ENCODE measurements around the gene CYBA. TPM values are rescaled to one million over a fixed set of nuclear protein-coding genes. Genes with fewer than 3 reads are reported as not detected.
"Not testable (repeated sequence)": the region's sequence is repeated elsewhere in the genome, so short reads cannot be mapped to it uniquely, and the experiment has no call there.

Gene CYBA
- total RNA-seq, 2 experiments from 2014 or later: 262 to 265 TPM

DNA sequence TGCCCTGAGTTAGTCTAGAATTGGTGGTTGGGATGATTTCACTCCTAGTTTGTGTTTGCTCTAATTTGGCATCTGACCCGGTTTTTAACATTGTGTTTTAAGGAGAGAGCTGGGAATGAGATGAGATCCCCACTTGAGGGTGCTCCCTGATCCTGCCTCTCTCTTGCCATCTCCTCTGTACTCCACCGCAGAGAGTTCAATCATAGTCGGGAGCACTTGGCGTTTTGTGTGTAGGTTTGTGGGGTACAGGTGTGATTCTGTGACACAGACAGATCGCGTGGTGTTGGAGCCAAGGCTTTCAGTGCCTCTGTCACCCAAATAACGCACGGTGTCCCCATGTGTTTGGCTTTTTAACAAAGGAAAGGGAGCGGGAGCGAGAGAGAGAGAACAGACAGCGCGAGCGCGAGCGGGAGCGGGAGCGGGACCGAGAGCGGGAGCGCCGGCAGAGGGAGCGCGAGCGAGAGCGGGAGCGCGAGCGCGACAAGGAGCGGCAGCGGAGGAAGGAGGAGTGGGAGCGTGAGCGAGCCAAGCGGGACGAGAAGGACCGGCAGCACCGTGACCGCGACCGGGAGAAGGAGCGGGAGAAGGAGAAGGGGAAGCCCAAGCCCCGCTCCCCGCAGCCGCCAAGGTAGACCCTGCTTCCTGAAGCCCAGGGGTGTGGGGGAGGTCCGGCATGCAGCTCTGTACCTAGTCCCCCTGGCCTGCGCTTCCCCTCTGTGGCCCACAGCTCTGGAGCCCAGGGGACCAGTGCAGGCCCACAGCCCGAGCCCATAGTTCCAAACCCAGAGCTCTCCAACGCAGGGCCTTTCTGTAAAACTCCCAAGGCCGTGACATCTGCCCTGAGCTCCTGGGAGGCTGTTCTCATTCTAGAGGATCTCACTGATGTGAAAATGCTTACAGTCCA, 39.7 kb downstream of the CYBA start:
- peaks cover under 1% of the 10 kb centered on the region for H3K4me1 Mint-ChIP-seq (ENCODE audit: low read depth)
- POLR2A ChIA-PET: no interaction called here
- no peaks in the 10 kb centered on the region for H3K9me3 Mint-ChIP-seq
- no peak overlapping the region for H3K27ac Mint-ChIP-seq
- peaks cover 19% of the 10 kb centered on the region for H3K36me3 Mint-ChIP-seq
- CTCF ChIA-PET: no interaction called here
- no peaks in the 10 kb centered on the region for H3K27me3 Mint-ChIP-seq
- intact Hi-C loops (cut with micrococcal nuclease): no loop called here
- DNase-seq: no peak
- no peak overlapping the region for H3K4me3 Mint-ChIP-seq

DNA sequence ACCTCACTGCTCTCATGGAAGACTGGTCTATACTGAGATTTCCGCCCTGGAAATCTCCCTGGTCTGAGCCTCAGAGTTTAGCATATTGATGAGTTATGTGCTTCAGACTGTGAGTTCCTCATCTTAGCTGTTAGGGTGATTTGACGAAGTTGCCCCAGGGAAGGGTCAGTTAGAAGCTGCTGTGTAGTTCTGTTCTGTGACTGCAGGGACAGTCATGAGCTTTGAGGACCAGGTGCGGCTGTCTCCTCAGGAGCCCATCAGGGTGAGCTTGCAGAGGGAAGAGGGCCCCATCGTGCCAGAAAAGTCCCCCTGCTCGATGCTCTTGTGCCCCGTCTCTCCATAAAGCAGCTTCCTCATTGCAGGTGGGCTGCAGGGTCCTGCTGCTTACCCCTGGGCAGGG, 40.8 kb downstream of the CYBA start:
- DNase-seq: no peak
- Mint-ChIP-seq H3K4me1 (ENCODE audit: low read depth) (no peaks in the 10 kb centered on the region), H3K9me3 (no peaks in the 10 kb centered on the region), H3K27ac (no peak overlapping the region), H3K27me3 (no peaks in the 10 kb centered on the region), H3K36me3 (peaks cover 19% of the 10 kb centered on the region), H3K4me3 (no peak overlapping the region)
- CTCF ChIA-PET: interaction anchor here (1.2 kb wide), 1 partner anchor 172 kb away, joined by 3 read pairs; no protein-coding TSS in a partner anchor
- POLR2A ChIA-PET: no interaction called here
- intact Hi-C loops (cut with micrococcal nuclease): no loop called here

DNA sequence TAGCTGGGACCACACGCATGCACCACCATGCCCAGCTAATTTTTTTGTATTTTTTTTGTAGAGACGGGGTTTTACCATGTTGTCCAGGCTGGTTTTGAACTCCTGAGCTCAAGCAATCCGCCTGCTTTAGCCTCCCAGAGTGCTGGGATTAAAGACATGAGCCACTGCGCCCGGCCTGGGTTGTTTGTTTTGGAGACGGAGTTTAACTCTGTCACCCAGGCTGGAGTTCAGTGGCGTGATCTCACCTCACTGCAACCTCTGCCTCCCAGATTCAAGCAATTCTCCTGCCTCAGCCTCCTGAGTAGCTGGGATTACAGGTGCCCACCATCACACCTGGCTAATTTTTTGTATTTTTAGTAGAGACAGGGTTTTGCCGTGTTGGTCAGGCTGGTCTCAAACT, 41.4 kb downstream of the CYBA start:
- POLR2A ChIA-PET; intact Hi-C loops (cut with micrococcal nuclease): not testable (repeated sequence)

DNA sequence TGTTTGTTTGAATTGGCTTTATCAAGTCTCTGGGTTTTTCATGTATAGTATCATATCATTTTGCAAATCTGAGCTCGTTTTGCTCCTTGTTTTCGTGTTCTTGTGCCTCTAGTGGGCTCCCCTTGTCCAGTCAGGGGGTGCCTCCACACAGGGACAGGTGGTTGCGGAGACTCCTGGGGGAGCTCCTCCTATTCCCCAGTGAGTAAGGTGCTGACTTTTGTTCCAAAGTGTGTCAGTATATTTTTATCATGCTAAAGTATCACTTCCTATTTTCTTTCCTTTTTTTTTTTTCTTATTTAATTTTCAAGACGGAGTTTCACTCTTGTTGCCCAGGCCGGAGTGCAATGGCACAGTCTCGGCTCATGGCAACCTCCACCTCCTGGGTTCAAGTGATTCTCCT, 42.8 kb downstream of the CYBA start:
- intact Hi-C loops (cut with micrococcal nuclease): no loop called here
- no peak for DNase-seq
- H3K4me1 Mint-ChIP-seq (ENCODE audit: low read depth): no peaks in the 10 kb centered on the region
- H3K36me3 Mint-ChIP-seq: peaks cover 22% of the 10 kb centered on the region
- H3K27me3 Mint-ChIP-seq: no peaks in the 10 kb centered on the region
- no peak overlapping the region for H3K4me3 Mint-ChIP-seq
- ChIA-PET POLR2A (no interaction called here), CTCF (no interaction called here)
- H3K27ac Mint-ChIP-seq: no peak overlapping the region
- H3K9me3 Mint-ChIP-seq: no peaks in the 10 kb centered on the region

More for the DNA sequence above, 41.4 kb downstream of the CYBA start:
- not testable (repeated sequence) for H3K27me3 Mint-ChIP-seq; H3K9me3 Mint-ChIP-seq; DNase-seq; H3K27ac Mint-ChIP-seq; H3K4me3 Mint-ChIP-seq; H3K4me1 Mint-ChIP-seq (ENCODE audit: low read depth)
- H3K36me3 Mint-ChIP-seq: peaks cover 19% of the 10 kb centered on the region
- CTCF ChIA-PET: interaction anchor here (1.2 kb wide), 1 partner anchor 173 kb away, joined by 3 read pairs; no protein-coding TSS in a partner anchor

DNA sequence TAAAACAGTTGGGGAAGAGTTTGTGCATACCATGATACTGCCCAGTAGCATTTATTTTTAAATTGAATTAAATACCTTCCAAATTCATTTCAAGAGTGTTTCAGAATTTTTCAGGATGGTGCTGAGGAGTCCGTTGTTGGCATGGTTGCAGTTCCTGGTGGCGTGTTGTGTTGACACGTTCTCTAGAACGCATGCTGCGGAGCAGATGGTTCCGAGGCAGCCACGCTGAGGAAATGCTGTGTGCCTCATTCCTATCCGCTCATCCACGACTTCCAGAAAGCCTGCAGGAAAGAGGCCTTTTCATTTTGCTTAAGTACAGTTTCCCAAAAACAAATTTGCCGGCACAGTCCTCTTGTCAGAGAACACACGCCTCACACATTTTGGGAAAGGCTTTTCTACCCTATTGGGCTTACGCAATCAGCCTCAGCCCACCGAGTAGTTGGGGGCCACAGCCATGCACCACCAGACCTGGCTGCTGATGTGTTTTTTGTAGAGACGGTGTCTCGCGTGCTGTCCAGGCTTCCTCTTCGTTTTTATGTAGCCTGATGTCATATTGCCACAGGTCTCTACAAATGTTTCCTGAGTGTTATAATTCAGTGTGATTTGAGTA, 44.6 kb downstream of the CYBA start:
- no peaks in the 10 kb centered on the region for H3K27me3 Mint-ChIP-seq
- H3K27ac Mint-ChIP-seq: no peak overlapping the region
- H3K9me3 Mint-ChIP-seq: no peaks in the 10 kb centered on the region
- ChIA-PET POLR2A (no interaction called here), CTCF (no interaction called here)
- intact Hi-C loops (cut with micrococcal nuclease): no loop called here
- H3K36me3 Mint-ChIP-seq: peaks cover 30% of the 10 kb centered on the region
- DNase-seq: no peak
- H3K4me1 Mint-ChIP-seq (ENCODE audit: low read depth): no peaks in the 10 kb centered on the region
- H3K4me3 Mint-ChIP-seq: no peak overlapping the region

DNA sequence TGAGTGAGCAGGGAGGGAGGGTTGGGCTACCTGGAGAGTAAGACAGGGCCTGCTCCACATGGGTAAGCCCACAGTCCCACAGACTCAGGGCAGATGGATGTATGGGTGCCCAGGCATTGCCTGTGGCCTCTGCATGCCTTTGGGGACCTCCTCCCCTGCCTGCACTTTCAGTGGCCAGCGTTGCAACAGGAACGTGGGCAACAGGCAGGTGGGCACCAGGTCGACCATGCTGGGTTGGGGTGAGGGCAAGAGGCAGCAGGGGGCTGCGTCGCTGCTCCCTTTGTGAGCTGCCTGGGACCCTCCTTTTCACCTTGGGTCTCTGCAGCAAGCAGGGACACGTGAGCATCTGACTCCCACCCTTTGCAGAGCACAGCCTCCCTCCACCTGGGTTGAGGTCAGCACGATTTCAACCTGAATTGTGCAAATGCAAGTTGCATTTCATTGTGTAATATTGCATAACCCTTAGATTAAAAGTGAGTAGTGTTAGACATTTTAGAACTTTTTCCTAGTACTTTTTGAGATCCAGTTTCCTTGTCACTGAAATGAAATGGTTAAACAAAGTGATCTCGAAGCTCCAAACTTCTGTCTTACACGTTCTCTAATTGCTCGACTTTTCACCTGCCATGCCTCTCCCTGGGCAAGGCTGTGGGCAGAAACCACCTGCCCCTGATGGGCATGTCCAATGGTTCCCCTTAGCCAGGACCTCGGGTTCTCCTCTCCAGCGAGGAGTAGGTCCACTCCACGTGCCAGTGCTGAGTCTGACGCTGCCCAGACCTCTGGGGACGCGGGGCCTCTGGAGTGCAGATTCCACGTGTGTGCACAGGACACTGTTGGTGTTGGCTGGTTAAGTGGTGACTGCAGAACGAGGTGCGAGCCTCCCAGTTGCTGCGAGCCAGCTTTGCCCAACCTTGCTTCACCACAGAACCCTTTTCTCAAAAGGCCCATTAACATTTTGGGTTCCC, 45.4 kb downstream of the CYBA start:
- CTCF ChIA-PET: no interaction called here
- no peak overlapping the region for H3K4me3 Mint-ChIP-seq
- no peak for DNase-seq
- intact Hi-C loops (cut with micrococcal nuclease): no loop called here
- peaks cover 33% of the 10 kb centered on the region for H3K36me3 Mint-ChIP-seq
- H3K9me3 Mint-ChIP-seq: no peaks in the 10 kb centered on the region
- H3K27me3 Mint-ChIP-seq: no peaks in the 10 kb centered on the region
- no peak overlapping the region for H3K27ac Mint-ChIP-seq
- POLR2A ChIA-PET: no interaction called here
- H3K4me1 Mint-ChIP-seq (ENCODE audit: low read depth): no peaks in the 10 kb centered on the region

DNA sequence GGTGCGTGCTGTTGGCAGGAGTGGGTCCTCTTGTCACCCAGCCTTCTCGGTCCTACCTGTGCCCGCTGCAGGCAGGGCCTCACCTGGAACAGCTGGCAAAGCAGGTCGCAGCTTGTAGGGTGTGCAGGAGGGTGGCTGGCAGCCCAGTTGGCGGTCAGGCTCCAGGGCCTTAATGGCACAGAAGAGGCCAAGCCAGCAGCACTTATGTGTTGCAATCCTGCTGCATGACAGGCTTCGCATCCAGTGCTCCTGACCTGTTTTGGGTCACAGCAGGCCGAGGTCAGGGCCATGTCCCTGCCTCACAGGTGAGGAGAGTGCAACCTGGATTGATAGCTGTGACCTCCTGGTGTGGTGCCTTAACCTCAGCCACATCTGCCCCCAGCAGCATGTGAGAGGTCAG, 48.8 kb downstream of the CYBA start:
- ChIA-PET POLR2A (no interaction called here), CTCF (no interaction called here)
- H3K27ac Mint-ChIP-seq: no peak overlapping the region
- H3K4me1 Mint-ChIP-seq (ENCODE audit: low read depth): peaks cover 4% of the 10 kb centered on the region
- no peak overlapping the region for H3K4me3 Mint-ChIP-seq
- no peaks in the 10 kb centered on the region for H3K9me3 Mint-ChIP-seq
- H3K36me3 Mint-ChIP-seq: peaks cover 31% of the 10 kb centered on the region
- no peak for DNase-seq
- no peaks in the 10 kb centered on the region for H3K27me3 Mint-ChIP-seq
- intact Hi-C loops (cut with micrococcal nuclease): no loop called here

DNA sequence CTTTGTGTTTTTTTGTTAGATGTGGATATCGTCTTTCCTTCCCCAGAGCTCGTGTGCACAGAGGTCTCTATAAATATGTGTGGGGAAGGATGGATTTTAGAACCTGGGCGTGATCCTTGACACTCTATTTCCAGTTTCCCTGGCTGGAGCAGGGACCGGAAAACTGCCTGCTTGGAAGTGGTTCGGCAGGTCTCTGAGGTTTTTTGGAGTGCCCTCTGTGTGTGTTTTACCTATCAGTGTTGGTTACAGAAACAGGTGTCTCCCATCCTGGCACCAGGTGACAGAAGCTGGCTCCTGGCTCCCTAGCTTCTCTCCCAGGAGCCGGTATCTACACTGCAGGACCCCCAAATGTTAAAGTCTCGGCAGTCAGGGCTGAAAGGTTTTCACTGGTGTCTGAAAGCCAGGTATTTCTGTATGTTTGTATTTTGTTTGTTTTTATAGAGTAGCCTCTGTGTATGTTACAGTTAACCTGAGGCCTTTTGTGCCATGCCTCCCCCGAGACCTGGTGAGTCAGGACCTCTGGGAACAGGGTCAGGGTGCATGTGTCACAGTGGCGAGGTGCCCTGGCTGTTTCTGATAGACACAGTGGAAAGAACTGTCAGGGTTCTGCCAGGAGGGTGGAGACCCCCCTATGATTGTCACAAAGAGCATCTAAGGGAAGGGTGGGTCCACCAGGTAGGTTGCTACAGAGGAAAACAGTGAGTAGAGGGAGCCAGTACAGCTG, 49.4 kb downstream of the CYBA start:
- H3K9me3 Mint-ChIP-seq: no peaks in the 10 kb centered on the region
- H3K27me3 Mint-ChIP-seq: no peaks in the 10 kb centered on the region
- DNase-seq: no peak
- POLR2A ChIA-PET: no interaction called here
- no peak overlapping the region for H3K4me3 Mint-ChIP-seq
- peaks cover 31% of the 10 kb centered on the region for H3K36me3 Mint-ChIP-seq
- H3K4me1 Mint-ChIP-seq (ENCODE audit: low read depth): peaks cover 8% of the 10 kb centered on the region
- CTCF ChIA-PET: no interaction called here
- intact Hi-C loops (cut with micrococcal nuclease): no loop called here
- H3K27ac Mint-ChIP-seq: peak overlapping the region; percentile 28

DNA sequence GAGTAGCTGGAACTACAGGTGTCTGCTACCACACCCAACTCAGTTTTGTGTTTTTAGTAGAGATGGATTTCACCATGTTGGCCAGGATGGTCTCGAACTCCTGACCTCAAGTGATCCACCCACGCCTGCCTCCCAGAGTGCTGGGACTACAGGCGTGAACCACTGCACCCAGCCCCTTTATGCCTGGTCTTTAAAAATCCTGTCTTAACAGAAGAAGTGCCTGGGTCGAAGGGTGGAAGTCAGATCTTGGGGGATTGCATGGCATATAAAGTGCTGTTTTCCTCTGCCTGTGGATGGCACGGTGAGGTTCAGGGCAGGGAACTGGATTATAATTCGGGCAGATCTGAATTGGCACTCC, 50.3 kb downstream of the CYBA start:
- peaks cover 13% of the 10 kb centered on the region for H3K4me1 Mint-ChIP-seq (ENCODE audit: low read depth)
- no peaks in the 10 kb centered on the region for H3K27me3 Mint-ChIP-seq
- peaks cover 35% of the 10 kb centered on the region for H3K36me3 Mint-ChIP-seq
- no peaks in the 10 kb centered on the region for H3K9me3 Mint-ChIP-seq
- H3K27ac Mint-ChIP-seq: no peak overlapping the region
- no peak overlapping the region for H3K4me3 Mint-ChIP-seq
- intact Hi-C loops (cut with micrococcal nuclease): no loop called here
- no peak for DNase-seq
- ChIA-PET CTCF (no interaction called here), POLR2A (no interaction called here)

DNA sequence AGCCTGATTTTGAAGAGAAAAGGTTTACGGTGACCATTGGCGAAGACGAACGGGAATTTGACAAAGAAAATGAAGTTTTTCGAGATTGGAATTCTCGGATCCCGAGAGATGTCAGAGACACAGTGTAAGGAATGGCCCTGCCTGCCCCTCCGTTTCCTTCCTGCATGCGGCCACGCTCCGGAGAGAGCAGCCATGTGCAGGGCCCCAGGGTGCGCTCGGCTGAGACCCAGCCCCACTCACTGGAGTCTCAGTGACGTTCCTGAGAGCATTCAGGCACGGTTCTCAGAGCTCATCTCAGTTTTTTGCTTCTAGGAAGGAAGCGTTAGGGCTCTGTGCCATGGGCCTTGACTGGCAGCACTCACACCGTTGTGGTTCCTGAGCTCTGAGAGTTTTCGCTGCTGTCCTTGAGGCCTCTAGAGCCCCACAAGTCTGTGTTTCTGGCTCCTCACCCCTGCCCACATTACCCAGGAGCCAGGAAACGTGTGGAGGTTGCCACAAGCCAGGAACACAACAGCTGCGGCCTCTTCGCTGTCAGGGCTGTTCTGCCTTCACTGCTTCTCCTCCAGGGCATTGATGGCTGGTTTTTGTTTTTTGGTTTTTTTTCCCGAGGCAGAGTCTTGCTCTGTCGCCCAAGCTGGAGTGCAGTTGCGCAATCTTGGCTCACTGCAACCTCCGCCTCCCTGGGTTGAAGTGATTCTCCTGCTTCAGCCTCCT, 50.9 kb downstream of the CYBA start:
- POLR2A ChIA-PET: no interaction called here
- no peaks in the 10 kb centered on the region for H3K27me3 Mint-ChIP-seq
- H3K36me3 Mint-ChIP-seq: peaks cover 38% of the 10 kb centered on the region

DNA sequence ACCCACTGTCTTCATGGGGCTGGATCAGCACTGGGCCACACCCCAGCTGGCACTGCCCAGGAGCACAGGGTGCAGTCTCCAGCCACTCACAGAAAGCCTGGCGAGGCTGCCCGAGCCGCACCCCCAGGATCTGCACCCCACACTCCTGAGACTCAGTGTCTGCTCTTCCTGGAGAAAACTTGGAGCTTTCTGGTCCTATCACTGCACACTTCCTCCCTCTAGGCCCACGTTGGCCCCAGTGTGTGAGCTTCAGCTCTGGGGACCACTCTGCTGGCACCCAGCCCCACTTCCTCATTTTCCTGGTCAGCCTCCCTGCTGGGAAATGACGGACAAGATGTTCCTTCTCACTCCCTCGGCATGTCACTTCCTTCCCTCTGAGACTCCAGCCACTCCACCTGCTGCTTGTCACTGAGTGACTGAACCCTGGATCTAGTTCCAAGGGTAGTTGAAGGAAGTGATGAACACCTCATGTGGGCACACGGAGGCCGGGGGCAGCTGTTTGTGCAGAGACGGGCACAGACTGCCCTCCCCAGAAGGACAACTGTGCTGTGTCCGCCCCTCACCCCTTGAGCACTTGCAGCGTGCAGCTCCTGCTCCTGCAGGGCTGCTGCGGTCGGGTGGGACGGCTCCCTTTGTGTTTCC, 51.6 kb downstream of the CYBA start:
- Mint-ChIP-seq H3K9me3 (no peaks in the 10 kb centered on the region), H3K27me3 (no peaks in the 10 kb centered on the region), H3K36me3 (peaks cover 40% of the 10 kb centered on the region), H3K4me1 (ENCODE audit: low read depth) (peaks cover 13% of the 10 kb centered on the region), H3K27ac (no peak overlapping the region), H3K4me3 (no peak overlapping the region)
- no peak for DNase-seq
- POLR2A ChIA-PET: no interaction called here
- CTCF ChIA-PET: no interaction called here
- intact Hi-C loops (cut with micrococcal nuclease): no loop called here

More for the DNA sequence above, 50.9 kb downstream of the CYBA start:
- Mint-ChIP-seq H3K27ac (no peak overlapping the region), H3K4me1 (ENCODE audit: low read depth) (peaks cover 13% of the 10 kb centered on the region), H3K4me3 (no peak overlapping the region), H3K9me3 (no peaks in the 10 kb centered on the region)
- intact Hi-C loops (cut with micrococcal nuclease): no loop called here
- DNase-seq: no peak
- CTCF ChIA-PET: no interaction called here

Data from activated CD4-positive, alpha-beta memory T cell treated with anti-CD3 and anti-CD28 coated beads for 36 hours (primary cell).